Adipocyte (in vitro differentiated cells): ENCODE results near the gene WFIKKN1.
A peak's percentile ranks its signal among the peaks of the same experiment; 100 is the strongest.

Source experiments
- DNase-seq: peaks from one replicate; pipeline ENCODE4 v3.0.0-alpha.2; 2015; ENCODE audit warnings: low read depth
- H3K27me3 ChIP-seq: replicated peaks from 2 replicates; pipeline ENCODE4 v1.7.0; 2013; ENCODE audit warnings: mild to moderate bottlenecking, low read length, moderate library complexity; ENCODE audit not compliant: control insufficient read depth, insufficient read depth
- H3K36me3 ChIP-seq: 2 replicates; pipeline ENCODE4 v1.7.0; 2013; ENCODE audit warnings: low read length, mild to moderate bottlenecking, moderate library complexity; ENCODE audit not compliant: control insufficient read depth, insufficient read depth, severe bottlenecking
- H3K4me1 ChIP-seq: 2 replicates; pipeline ENCODE4 v1.7.0; 2013; ENCODE audit warnings: mild to moderate bottlenecking, low read length, moderate library complexity; ENCODE audit not compliant: control insufficient read depth, insufficient read depth
- H3K4me3 ChIP-seq: 2 replicates; pipeline ENCODE4 v1.7.0; 2013; ENCODE audit warnings: mild to moderate bottlenecking, low read length, moderate library complexity
- H3K9ac ChIP-seq: 2 replicates; pipeline ENCODE4 v1.7.0; 2013; ENCODE audit warnings: mild to moderate bottlenecking, low read length, moderate library complexity
- H3K9me3 ChIP-seq: 2 replicates; pipeline ENCODE4 v1.7.0; 2013; ENCODE audit warnings: mild to moderate bottlenecking, low read length, moderate library complexity; ENCODE audit not compliant: control insufficient read depth

The WFIKKN1 gene

GRCh38 chr16:680625-680945, 49.8 kb downstream of the WFIKKN1 start:
- Histone ChIP-seq H3K36me3 (peaks cover 20% of the 10 kb centered on the region), H3K4me3 (peak overlapping the region; percentile 91), H3K9me3 (no peaks in the 10 kb centered on the region), H3K4me1 (peaks cover 26% of the 10 kb centered on the region), H3K27me3 (no peaks in the 10 kb centered on the region), H3K9ac (peak overlapping the region; percentile 96)
- DNase-seq, result no peak

- Histone ChIP-seq H3K4me1 (peaks cover 26% of the 10 kb centered on the region), H3K9me3 (no peaks in the 10 kb centered on the region), H3K4me3 (peak overlapping the region; percentile 91), H3K9ac (peak overlapping the region; percentile 96), H3K36me3 (peaks cover 20% of the 10 kb centered on the region), H3K27me3 (no peaks in the 10 kb centered on the region)
- peak; percentile 61 for DNase-seq
These were observed 50.4 kb downstream of the WFIKKN1 start for GRCh38 chr16:680967-681745.

- peak overlapping the region; percentile 96 for H3K9ac ChIP-seq
- peaks cover 25% of the 10 kb centered on the region for H3K36me3 ChIP-seq
- DNase-seq, result no peak
- H3K4me3 ChIP-seq, result peak overlapping the region; percentile 91
- peaks cover 26% of the 10 kb centered on the region for H3K4me1 ChIP-seq
- H3K27me3 ChIP-seq, result no peaks in the 10 kb centered on the region
- H3K9me3 ChIP-seq, result no peaks in the 10 kb centered on the region
These were observed 51.1 kb downstream of the WFIKKN1 start for GRCh38 chr16:681746-682427.

- H3K4me3 ChIP-seq, result peak overlapping the region; percentile 83
These were observed 52.0 kb downstream of the WFIKKN1 start for GRCh38 chr16:682493-683395.

GRCh38 chr16:683396-684070, 52.7 kb downstream of the WFIKKN1 start:
- no peaks in the 10 kb centered on the region for H3K27me3 ChIP-seq
- peak overlapping the region; percentile 83 for H3K4me3 ChIP-seq
- H3K9me3 ChIP-seq, result no peaks in the 10 kb centered on the region
- peaks cover 27% of the 10 kb centered on the region for H3K4me1 ChIP-seq
- peak overlapping the region; percentile 85 for H3K9ac ChIP-seq
- no peak for DNase-seq
- H3K36me3 ChIP-seq, result peaks cover 25% of the 10 kb centered on the region

More at GRCh38 chr16:682493-683395, 52.0 kb downstream of the WFIKKN1 start:
- no peaks in the 10 kb centered on the region for H3K9me3 ChIP-seq
- H3K36me3 ChIP-seq, result peaks cover 25% of the 10 kb centered on the region
- H3K4me1 ChIP-seq, result peaks cover 26% of the 10 kb centered on the region
- peak overlapping the region; percentile 85 for H3K9ac ChIP-seq
- H3K27me3 ChIP-seq, result no peaks in the 10 kb centered on the region
- DNase-seq, result no peak
